ENCODE results near the gene CDH19.

Gene CDH19

DNA sequence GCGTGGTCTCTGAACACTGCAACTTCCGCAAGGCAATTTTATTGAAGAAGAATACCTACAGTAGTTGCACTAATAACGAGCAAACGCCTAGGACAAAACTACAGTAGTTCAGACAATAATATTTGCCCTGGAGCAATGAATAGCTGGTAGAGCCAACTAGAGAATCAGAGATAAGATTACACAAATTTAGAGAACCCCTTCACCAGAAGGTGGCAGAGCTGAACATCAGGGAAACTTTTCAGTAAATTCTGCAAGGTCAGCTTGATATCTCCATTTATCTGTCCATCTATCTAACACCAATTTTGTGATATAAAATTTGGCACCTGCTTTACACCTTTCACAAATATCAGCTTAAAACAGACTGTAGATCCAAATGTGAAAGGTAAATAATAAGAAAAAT is 43.8 kb downstream of the CDH19 start (continued):
- TF ChIP-seq, protein P1, sequence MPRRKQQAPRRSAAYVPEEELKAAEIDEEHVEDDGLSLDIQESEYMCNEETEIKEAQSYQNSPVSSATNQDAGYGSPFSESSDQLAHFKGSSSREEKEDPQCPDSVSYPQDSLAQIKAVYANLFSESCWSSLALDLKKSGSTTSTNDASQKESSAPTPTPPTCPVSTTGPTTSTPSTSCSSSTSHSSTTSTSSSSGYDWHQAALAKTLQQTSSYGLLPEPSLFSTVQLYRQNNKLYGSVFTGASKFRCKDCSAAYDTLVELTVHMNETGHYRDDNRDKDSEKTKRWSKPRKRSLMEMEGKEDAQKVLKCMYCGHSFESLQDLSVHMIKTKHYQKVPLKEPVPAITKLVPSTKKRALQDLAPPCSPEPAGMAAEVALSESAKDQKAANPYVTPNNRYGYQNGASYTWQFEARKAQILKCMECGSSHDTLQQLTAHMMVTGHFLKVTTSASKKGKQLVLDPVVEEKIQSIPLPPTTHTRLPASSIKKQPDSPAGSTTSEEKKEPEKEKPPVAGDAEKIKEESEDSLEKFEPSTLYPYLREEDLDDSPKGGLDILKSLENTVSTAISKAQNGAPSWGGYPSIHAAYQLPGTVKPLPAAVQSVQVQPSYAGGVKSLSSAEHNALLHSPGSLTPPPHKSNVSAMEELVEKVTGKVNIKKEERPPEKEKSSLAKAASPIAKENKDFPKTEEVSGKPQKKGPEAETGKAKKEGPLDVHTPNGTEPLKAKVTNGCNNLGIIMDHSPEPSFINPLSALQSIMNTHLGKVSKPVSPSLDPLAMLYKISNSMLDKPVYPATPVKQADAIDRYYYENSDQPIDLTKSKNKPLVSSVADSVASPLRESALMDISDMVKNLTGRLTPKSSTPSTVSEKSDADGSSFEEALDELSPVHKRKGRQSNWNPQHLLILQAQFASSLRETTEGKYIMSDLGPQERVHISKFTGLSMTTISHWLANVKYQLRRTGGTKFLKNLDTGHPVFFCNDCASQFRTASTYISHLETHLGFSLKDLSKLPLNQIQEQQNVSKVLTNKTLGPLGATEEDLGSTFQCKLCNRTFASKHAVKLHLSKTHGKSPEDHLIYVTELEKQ (tag by site-specific recombination; IDR thresholded peaks at IDR 0.05; ENCODE audit: borderline replicate concordance), result no peak

GRCh38 chr18:66558773-66559172 is 45.1 kb downstream of the CDH19 start:
- ChIA-PET POLR2A (no interaction called here), CTCF (no interaction called here)
- H3K4me1 ChIP-seq (ENCODE audit: control insufficient read depth, insufficient read depth, low read length), result no peaks in the 10 kb centered on the region
- H3K36me3 ChIP-seq (ENCODE audit: control insufficient read depth in 2 of 2, insufficient read depth in 1 of 2, low read length in 2 of 2), result no peaks in the 10 kb centered on the region
- H3K27ac ChIP-seq (ENCODE audit: extremely low read depth, low read depth, low read length), result no peak overlapping the region
- TF ChIP-seq ZNF423 (tag by site-specific recombination; IDR thresholded peaks at IDR 0.05) (no peak), MZF1 (tag by site-specific recombination; IDR thresholded peaks at IDR 0.05; ENCODE audit: borderline replicate concordance) (no peak), OSR2 (tag by site-specific recombination; IDR thresholded peaks at IDR 0.05) (no peak)
- TF ChIP-seq, protein P2, sequence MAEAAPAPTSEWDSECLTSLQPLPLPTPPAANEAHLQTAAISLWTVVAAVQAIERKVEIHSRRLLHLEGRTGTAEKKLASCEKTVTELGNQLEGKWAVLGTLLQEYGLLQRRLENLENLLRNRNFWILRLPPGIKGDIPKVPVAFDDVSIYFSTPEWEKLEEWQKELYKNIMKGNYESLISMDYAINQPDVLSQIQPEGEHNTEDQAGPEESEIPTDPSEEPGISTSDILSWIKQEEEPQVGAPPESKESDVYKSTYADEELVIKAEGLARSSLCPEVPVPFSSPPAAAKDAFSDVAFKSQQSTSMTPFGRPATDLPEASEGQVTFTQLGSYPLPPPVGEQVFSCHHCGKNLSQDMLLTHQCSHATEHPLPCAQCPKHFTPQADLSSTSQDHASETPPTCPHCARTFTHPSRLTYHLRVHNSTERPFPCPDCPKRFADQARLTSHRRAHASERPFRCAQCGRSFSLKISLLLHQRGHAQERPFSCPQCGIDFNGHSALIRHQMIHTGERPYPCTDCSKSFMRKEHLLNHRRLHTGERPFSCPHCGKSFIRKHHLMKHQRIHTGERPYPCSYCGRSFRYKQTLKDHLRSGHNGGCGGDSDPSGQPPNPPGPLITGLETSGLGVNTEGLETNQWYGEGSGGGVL (tag by site-specific recombination; IDR thresholded peaks at IDR 0.05), result no peak
- no peak overlapping the region for H3K4me3 ChIP-seq (ENCODE audit: low read depth, low read length)
- H3K9me3 ChIP-seq (ENCODE audit: control insufficient read depth, insufficient read depth, low read depth, low read length), result no peaks in the 10 kb centered on the region

DNA sequence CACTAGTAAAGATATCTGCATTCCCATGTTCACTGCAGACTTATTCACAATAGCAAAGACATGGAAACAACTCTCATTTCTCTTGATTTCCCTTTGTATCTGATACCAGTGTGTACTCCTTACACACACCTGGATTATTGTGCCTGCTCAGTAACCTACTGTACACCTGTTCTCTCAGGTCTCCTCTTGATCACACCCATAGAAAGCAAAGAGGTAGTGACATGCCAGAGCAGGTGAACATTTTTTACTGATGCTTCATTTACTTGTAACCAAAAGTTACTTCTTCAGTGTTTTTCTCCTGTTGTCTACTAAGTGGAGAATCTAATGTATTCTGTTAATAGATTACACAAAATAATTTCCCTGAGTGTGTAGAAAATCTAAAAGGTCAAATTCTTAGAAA is 46.8 kb downstream of the CDH19 start:
- ChIA-PET CTCF (no interaction called here), POLR2A (no interaction called here)
- no peak overlapping the region for H3K27ac ChIP-seq (ENCODE audit: extremely low read depth, low read depth, low read length)
- TF ChIP-seq ZNF473 (tag by site-specific recombination; IDR thresholded peaks at IDR 0.05), result no peak
- TF ChIP-seq ZNF670 (tag by site-specific recombination; IDR thresholded peaks at IDR 0.05; ENCODE audit: low read depth), result no peak
- TF ChIP-seq IKZF3 (tag by site-specific recombination; IDR thresholded peaks at IDR 0.05), result no peak
- no peak for TF ChIP-seq ZNF704 (tag by site-specific recombination; IDR thresholded peaks at IDR 0.05)
- TF ChIP-seq ZNF433 (tag by site-specific recombination; IDR thresholded peaks at IDR 0.05; ENCODE audit: low read depth), result no peak
- TF ChIP-seq ZNF747 (tag by site-specific recombination; IDR thresholded peaks at IDR 0.05), result no peak
- no peak for TF ChIP-seq REPIN1 (tag by site-specific recombination; IDR thresholded peaks at IDR 0.05; ENCODE audit: low read depth)
- no peak for TF ChIP-seq PBX3 (CRISPR knock-in tag; IDR thresholded peaks at IDR 0.05)
- no peak for TF ChIP-seq ZNF354C (tag by site-specific recombination; IDR thresholded peaks at IDR 0.05; ENCODE audit: borderline replicate concordance, low read depth)
- TF ChIP-seq ZNF600 (tag by site-specific recombination; IDR thresholded peaks at IDR 0.05), result no peak
- no peak for TF ChIP-seq PRDM1 (tag by site-specific recombination; IDR thresholded peaks at IDR 0.05)
- no peak for TF ChIP-seq BCL11A (tag by site-specific recombination; IDR thresholded peaks at IDR 0.05; ENCODE audit: low read depth)
- no peak for TF ChIP-seq PATZ1 (tag by site-specific recombination; IDR thresholded peaks at IDR 0.05)
- H3K4me3 ChIP-seq (ENCODE audit: low read depth, low read length), result no peak overlapping the region
- no peaks in the 10 kb centered on the region for H3K36me3 ChIP-seq (ENCODE audit: control insufficient read depth in 2 of 2, insufficient read depth in 1 of 2, low read length in 2 of 2)
- H3K9me3 ChIP-seq (ENCODE audit: control insufficient read depth, insufficient read depth, low read depth, low read length), result no peaks in the 10 kb centered on the region
- H3K4me1 ChIP-seq (ENCODE audit: control insufficient read depth, insufficient read depth, low read length), result no peaks in the 10 kb centered on the region

Data from HEK293 (cell line).